ENCODE data around the gene TUBA3E. TPM values are rescaled to one million over a fixed set of nuclear protein-coding genes. Genes with fewer than 3 reads are reported as not detected.
"Not testable (repeated sequence)": the region's sequence is repeated elsewhere in the genome, so short reads cannot be mapped to it uniquely, and the experiment has no call there.

TUBA3E gene
- total and polyA plus RNA-seq, 2 of the 13 experiments (the other 11 are each of a cell fraction or from before 2014, with no cell fraction given): not detected

DNA sequence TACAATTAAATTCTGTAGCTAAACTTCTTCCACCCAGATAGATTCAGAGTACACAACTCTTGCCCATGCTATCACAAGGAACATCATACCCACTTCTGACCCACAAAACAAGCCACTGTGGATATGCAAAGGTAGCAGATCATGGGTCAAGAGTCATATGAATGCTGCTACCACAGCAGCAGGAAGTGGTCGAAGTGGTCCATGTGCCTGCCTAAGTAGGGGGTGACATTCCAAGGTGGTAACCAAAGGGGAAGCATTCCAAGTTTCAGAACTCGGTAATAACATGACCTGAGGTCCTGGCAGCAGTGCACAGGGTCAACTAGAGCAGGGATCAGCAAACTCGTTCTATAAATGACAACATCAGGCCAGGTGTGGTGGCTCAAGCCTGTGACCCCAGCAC, 5.8 kb downstream of the TUBA3E start:
- intact Hi-C loops (cut with micrococcal nuclease; ENCODE audit: unreplicated experiment); H3K9ac ChIP-seq (ENCODE audit: insufficient read depth, low read depth, low read length); H3K79me2 ChIP-seq (ENCODE audit: insufficient read depth, low read length); H3K27me3 ChIP-seq (ENCODE audit: control insufficient read depth in 1 of 2, insufficient read depth in 2 of 2, low read length in 2 of 2); CTCF ChIA-PET (ENCODE audit: low intra/inter-chr PET ratio, low total read pairs); DNase-seq (ENCODE audit: low spot score); H3K4me1 ChIP-seq (ENCODE audit: insufficient read depth, low read length); H3K4me3 ChIP-seq (replicated peaks in 1 of 3; ENCODE audit: insufficient read depth in 1 of 3, low read depth in 2 of 3, low read length in 3 of 3); H4K20me1 ChIP-seq (ENCODE audit: insufficient read depth, low read length); H3K9me3 ChIP-seq (ENCODE audit: low read length); H3K27ac ChIP-seq (ENCODE audit: extremely low read length, insufficient read depth, low read length); H3K4me2 ChIP-seq (ENCODE audit: low read depth, low read length); ATAC-seq; H3K36me3 ChIP-seq (replicated peaks in 1 of 2; ENCODE audit: control insufficient read depth in 1 of 2, insufficient read depth in 2 of 2, low read length in 2 of 2); H2AFZ ChIP-seq (ENCODE audit: low read length); BruUV-seq (replicated peaks); POLR2A ChIA-PET: not testable (repeated sequence)
- in situ Hi-C loops (cut with HindIII; ENCODE audit: extremely low pct_ligation_motif_present, low pct_unique_long_range_greater_than_20kb): loop anchor here (25.0 kb wide), 1 partner anchor 1295 kb away; the partner anchor contains the start of genes MZT2A and TUBA3D
- 84% methylated on average over 3 of the region's 3 CpGs for WGBS (ENCODE audit: low lambda C conversion rate)
- FAIRE-seq: peak; percentile 46

DNA sequence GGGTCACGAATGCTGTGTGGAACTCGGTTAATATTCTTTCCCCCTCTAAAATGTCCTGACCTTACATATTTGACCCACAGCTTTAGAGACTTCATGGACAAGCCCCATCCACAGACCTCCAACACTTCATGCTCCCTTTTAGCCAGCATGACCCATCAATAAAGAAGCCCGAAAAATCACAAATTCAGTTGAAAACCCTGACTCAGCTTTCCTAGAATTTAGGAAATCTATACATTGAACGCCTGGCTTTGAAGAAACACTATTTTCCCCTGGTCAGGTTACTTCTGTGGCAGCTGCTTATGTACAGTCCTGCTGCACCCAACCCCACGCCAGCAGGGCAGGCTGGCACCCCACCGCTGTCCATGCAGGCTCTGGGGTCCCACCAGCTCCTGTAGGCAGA, 6.9 kb downstream of the TUBA3E start:
- H3K27ac ChIP-seq (ENCODE audit: extremely low read length, insufficient read depth, low read length); H2AFZ ChIP-seq (ENCODE audit: low read length); CTCF ChIA-PET (ENCODE audit: low intra/inter-chr PET ratio, low total read pairs); intact Hi-C loops (cut with micrococcal nuclease; ENCODE audit: unreplicated experiment); BruUV-seq (replicated peaks); H4K20me1 ChIP-seq (ENCODE audit: insufficient read depth, low read length); H3K4me3 ChIP-seq (replicated peaks in 1 of 3; ENCODE audit: insufficient read depth in 1 of 3, low read depth in 2 of 3, low read length in 3 of 3); H3K79me2 ChIP-seq (ENCODE audit: insufficient read depth, low read length); POLR2A ChIA-PET; H3K9ac ChIP-seq (ENCODE audit: insufficient read depth, low read depth, low read length); H3K9me3 ChIP-seq (ENCODE audit: low read length); DNase-seq (ENCODE audit: low spot score); ATAC-seq; H3K4me2 ChIP-seq (ENCODE audit: low read depth, low read length); H3K27me3 ChIP-seq (ENCODE audit: control insufficient read depth in 1 of 2, insufficient read depth in 2 of 2, low read length in 2 of 2); FAIRE-seq; H3K36me3 ChIP-seq (replicated peaks in 1 of 2; ENCODE audit: control insufficient read depth in 1 of 2, insufficient read depth in 2 of 2, low read length in 2 of 2): not testable (repeated sequence)
- 99% methylated on average over 6 of the region's 6 CpGs for WGBS (ENCODE audit: low lambda C conversion rate)
- in situ Hi-C loops (cut with HindIII; ENCODE audit: extremely low pct_ligation_motif_present, low pct_unique_long_range_greater_than_20kb): loop anchor here (25.0 kb wide), 1 partner anchor 1296 kb away; the partner anchor contains the start of genes MZT2A and TUBA3D
- H3K4me1 ChIP-seq (ENCODE audit: insufficient read depth, low read length): peaks cover 13% of the 10 kb centered on the region
- TF ChIP-seq MAFF (IDR thresholded peaks at IDR 0.05; ENCODE audit: low read depth, low read length) (peak; percentile 78), MAFK (conservative IDR thresholded peaks at IDR 0.05 in 1 of 2, IDR thresholded peaks at IDR 0.05 in 1 of 2; ENCODE audit: low read length in 2 of 2) (peak; percentile 72 to 85)

Data from HepG2 (cell line).